ENCODE measurements around the gene NPC1. TPM values are rescaled to one million over a fixed set of nuclear protein-coding genes. Genes with fewer than 3 reads are reported as not detected.

NPC1 gene
- total RNA-seq, 1 experiment from 2014 or later: 92.7 TPM

DNA sequence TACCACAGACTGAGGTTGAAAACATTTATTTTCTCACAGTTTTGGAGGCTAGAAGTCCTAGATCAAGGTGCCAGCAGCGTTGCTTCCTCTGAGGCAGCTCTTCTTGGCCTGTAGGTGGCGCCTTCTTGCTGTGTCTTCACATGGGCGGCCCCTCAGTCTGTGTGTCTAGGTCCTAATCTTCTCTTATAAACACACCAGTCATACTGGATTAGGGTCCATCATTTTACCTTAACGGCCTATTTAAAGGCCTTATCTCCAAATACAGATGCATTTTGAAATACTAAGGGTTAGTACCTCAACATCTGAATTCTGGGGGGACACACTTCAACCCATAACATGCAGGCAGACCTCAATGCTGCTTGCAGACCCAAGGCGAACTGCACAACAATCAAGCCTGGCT lies 87.4 kb downstream of the NPC1 start:
- ChIA-PET CTCF (interaction anchor here (0.6 to 1.2 kb wide), 6 partner anchors 11 to 528 kb away, joined by 3 to 16 read pairs (median 4); no protein-coding TSS in a partner anchor), POLR2A (interaction anchor here (0.5 kb wide), 1 partner anchor 531 kb away, joined by 7 read pairs; no protein-coding TSS in a partner anchor)
- H3K27ac ChIP-seq (ENCODE audit: low read length): no peak overlapping the region
- peak; percentile 38 for DNase-seq (ENCODE audit: low read depth, low spot score)
- no peaks in the 10 kb centered on the region for H3K27me3 ChIP-seq (ENCODE audit: control insufficient read depth, insufficient read depth, low read length)
- no peak for TF ChIP-seq POLR2AphosphoS5 (IDR thresholded peaks at IDR 0.05; ENCODE audit: low read depth, low read length)
- TF ChIP-seq, protein P1, sequence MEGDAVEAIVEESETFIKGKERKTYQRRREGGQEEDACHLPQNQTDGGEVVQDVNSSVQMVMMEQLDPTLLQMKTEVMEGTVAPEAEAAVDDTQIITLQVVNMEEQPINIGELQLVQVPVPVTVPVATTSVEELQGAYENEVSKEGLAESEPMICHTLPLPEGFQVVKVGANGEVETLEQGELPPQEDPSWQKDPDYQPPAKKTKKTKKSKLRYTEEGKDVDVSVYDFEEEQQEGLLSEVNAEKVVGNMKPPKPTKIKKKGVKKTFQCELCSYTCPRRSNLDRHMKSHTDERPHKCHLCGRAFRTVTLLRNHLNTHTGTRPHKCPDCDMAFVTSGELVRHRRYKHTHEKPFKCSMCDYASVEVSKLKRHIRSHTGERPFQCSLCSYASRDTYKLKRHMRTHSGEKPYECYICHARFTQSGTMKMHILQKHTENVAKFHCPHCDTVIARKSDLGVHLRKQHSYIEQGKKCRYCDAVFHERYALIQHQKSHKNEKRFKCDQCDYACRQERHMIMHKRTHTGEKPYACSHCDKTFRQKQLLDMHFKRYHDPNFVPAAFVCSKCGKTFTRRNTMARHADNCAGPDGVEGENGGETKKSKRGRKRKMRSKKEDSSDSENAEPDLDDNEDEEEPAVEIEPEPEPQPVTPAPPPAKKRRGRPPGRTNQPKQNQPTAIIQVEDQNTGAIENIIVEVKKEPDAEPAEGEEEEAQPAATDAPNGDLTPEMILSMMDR (IDR thresholded peaks at IDR 0.05): peak; percentile 97
- no peak for TF ChIP-seq SIN3A (IDR thresholded peaks at IDR 0.05; ENCODE audit: borderline replicate concordance, insufficient read depth, low read depth, low read length)
- TF ChIP-seq, protein P2, sequence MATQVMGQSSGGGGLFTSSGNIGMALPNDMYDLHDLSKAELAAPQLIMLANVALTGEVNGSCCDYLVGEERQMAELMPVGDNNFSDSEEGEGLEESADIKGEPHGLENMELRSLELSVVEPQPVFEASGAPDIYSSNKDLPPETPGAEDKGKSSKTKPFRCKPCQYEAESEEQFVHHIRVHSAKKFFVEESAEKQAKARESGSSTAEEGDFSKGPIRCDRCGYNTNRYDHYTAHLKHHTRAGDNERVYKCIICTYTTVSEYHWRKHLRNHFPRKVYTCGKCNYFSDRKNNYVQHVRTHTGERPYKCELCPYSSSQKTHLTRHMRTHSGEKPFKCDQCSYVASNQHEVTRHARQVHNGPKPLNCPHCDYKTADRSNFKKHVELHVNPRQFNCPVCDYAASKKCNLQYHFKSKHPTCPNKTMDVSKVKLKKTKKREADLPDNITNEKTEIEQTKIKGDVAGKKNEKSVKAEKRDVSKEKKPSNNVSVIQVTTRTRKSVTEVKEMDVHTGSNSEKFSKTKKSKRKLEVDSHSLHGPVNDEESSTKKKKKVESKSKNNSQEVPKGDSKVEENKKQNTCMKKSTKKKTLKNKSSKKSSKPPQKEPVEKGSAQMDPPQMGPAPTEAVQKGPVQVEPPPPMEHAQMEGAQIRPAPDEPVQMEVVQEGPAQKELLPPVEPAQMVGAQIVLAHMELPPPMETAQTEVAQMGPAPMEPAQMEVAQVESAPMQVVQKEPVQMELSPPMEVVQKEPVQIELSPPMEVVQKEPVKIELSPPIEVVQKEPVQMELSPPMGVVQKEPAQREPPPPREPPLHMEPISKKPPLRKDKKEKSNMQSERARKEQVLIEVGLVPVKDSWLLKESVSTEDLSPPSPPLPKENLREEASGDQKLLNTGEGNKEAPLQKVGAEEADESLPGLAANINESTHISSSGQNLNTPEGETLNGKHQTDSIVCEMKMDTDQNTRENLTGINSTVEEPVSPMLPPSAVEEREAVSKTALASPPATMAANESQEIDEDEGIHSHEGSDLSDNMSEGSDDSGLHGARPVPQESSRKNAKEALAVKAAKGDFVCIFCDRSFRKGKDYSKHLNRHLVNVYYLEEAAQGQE (IDR thresholded peaks at IDR 0.05; ENCODE audit: insufficient read depth in 1 of 2, low read depth in 2 of 2, low read length in 1 of 2): no peak
- TF ChIP-seq TCF7L2 (IDR thresholded peaks at IDR 0.05; ENCODE audit: low read depth, low read length): no peak
- intact Hi-C loops (cut with micrococcal nuclease; ENCODE audit: unreplicated experiment) (no loop called here), in situ Hi-C loops (cut with HindIII; ENCODE audit: low pct_unique_long_range_greater_than_20kb, low sequenced_read_pairs) (no loop called here)
- no peaks in the 10 kb centered on the region; the same call in 1 of the 2 replicates for H3K36me3 ChIP-seq (ENCODE audit: control insufficient read depth, insufficient read depth, low read length)
- H3K4me3 ChIP-seq (ENCODE audit: low read depth in 2 of 2, low read length in 2 of 2): no peak overlapping the region
- no TSS peak for BruUV-seq (replicated peaks)
- ATAC-seq: 0 out of 2 replicates have a peak, but pooled peaks have one; percentile 40
- H3K9me3 ChIP-seq (ENCODE audit: control insufficient read depth, insufficient read depth, low read depth, low read length): no peaks in the 10 kb centered on the region
- H3K4me1 ChIP-seq (ENCODE audit: control insufficient read depth, insufficient read depth, low read length): peaks cover 5% of the 10 kb centered on the region; the same call in 1 of the 2 replicates

DNA sequence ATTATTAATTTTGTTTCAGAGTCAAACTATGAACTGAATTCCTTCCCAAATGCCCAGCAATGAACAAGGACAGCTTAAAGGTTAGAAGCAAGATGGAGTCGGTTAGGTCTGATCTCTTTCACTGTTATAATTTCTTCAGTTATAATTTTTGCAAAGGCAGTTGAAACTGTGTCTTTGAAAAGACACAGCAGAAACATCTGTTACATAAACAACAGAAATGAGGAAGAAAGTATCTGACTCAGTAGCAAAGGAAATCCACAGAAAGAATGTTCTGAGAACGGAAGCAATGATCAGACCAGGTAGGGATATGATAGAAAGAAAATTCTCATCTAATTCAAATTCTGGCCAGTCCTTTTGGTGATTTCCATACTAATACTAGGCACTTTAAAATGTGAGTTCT lies 88.2 kb downstream of the NPC1 start:
- ChIA-PET POLR2A (interaction anchor here (0.5 kb wide), 1 partner anchor 531 kb away, joined by 7 read pairs; no protein-coding TSS in a partner anchor), CTCF (interaction anchor here (0.6 to 1.2 kb wide), 6 partner anchors 10 to 527 kb away, joined by 3 to 16 read pairs (median 4); no protein-coding TSS in a partner anchor)
- Histone ChIP-seq H3K27ac (ENCODE audit: low read length) (no peak overlapping the region), H3K4me3 (ENCODE audit: low read depth in 2 of 2, low read length in 2 of 2) (no peak overlapping the region), H3K36me3 (ENCODE audit: control insufficient read depth, insufficient read depth, low read length) (no peaks in the 10 kb centered on the region), H3K9me3 (ENCODE audit: control insufficient read depth, insufficient read depth, low read depth, low read length) (no peaks in the 10 kb centered on the region), H3K4me1 (ENCODE audit: control insufficient read depth, insufficient read depth, low read length) (peaks cover 5% of the 10 kb centered on the region; the same call in 1 of the 2 replicates), H3K27me3 (ENCODE audit: control insufficient read depth, insufficient read depth, low read length) (no peaks in the 10 kb centered on the region)
- in situ Hi-C loops (cut with HindIII; ENCODE audit: low pct_unique_long_range_greater_than_20kb, low sequenced_read_pairs): no loop called here
- no TSS peak for BruUV-seq (replicated peaks)
- TF ChIP-seq, protein P1 (IDR thresholded peaks at IDR 0.05): no peak
- TF ChIP-seq, protein P2 (IDR thresholded peaks at IDR 0.05; ENCODE audit: insufficient read depth in 1 of 2, low read depth in 2 of 2, low read length in 1 of 2): no peak
- ATAC-seq: no peak
- no peak for DNase-seq (ENCODE audit: low read depth, low spot score)
- intact Hi-C loops (cut with micrococcal nuclease; ENCODE audit: unreplicated experiment): no loop called here

All from Panc1 (cell line).